ENCODE data around the gene PEX14.

- TF ChIP-seq POLR2A (IDR thresholded peaks at IDR 0.05; ENCODE audit: low read length) (no peak), GATA1 (IDR thresholded peaks at IDR 0.05; ENCODE audit: low read depth, low read length) (no peak)
These were observed 162.7 kb downstream of the PEX14 start for GRCh38 chr1:10637400-10637799.

Measured in erythroblast (primary cell).